ENCODE measurements around the gene EEF2K. TPM values are rescaled to one million over a fixed set of nuclear protein-coding genes. Genes with fewer than 3 reads are reported as not detected.

Gene EEF2K
- total RNA-seq, 2 experiments from 2014 or later, result 23.9 to 28.3 TPM

GRCh38 chr16:22318690-22319358 is 112.7 kb downstream of the EEF2K start:
- intact Hi-C loops (cut with DNase I, micrococcal nuclease), result loop anchor here in 1 of 2 experiments (5.0 to 10.0 kb wide), 2 partner anchors 98 to 1164 kb away; partner anchors contain the start of genes DNAH3 and LDAF1

DNA sequence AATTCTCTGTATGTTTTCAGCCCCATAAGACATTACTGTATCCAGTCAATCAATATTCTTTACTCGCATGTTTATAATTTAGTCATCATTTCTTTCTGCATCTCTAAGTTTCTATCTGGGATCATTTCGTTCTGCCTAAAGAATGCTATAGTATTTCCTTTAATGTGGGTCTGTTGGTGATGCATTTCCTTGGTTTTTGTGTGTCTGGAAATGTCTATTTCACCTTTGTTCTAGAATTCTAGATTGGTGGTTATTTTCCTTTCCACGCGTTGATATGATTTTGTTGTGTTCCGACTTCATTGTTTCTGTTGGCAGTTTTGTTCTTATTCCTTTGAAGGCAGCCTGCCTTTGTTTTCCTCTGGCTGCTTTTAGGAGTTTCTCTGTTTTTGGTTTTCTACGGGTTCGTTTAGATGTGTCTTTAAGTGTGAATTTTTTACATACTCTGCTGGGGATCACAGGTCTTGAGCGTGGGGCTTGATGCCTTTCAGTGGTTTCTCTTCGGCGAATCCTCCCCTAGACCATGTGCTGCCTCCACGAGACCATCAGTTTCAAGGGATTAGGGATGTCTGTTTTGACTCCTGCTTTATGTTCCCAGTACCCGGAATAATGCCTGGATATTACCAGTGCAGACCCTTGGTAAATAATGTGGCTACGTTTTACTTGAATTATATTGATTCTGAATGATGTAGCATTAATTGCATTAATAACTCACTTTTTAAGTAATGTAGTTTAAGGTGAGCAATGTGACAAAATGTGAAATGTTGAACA is 114.7 kb downstream of the EEF2K start:
- CTCF ChIA-PET, result interaction anchor here (0.6 to 3.4 kb wide), 7 partner anchors 9 to 66 kb away, joined by 3 to 9 read pairs (median 5); no protein-coding TSS in a partner anchor
- intact Hi-C loops (cut with DNase I, micrococcal nuclease), result loop anchor here (1.0 to 10.0 kb wide), 3 partner anchors 52 to 354 kb away; partner anchors contain the start of gene CDR2 (in 2 of the 2)

More at GRCh38 chr16:22318690-22319358, 112.7 kb downstream of the EEF2K start:
- DNase-seq (peak; percentile 78), ATAC-seq (no peak)
- ChIA-PET CTCF (interaction anchor here (0.6 to 3.4 kb wide), 7 partner anchors 11 to 1161 kb away, joined by 3 to 9 read pairs (median 5); no protein-coding TSS in a partner anchor), POLR2A (no interaction called here)
- Mint-ChIP-seq H3K27ac (no peak overlapping the region), H3K9me3 (ENCODE audit: low read depth) (no peaks in the 10 kb centered on the region), H3K4me1 (peaks cover 4% of the 10 kb centered on the region), H3K36me3 (ENCODE audit: low read depth) (peaks cover 38% of the 10 kb centered on the region), H3K4me3 (no peak overlapping the region), H3K27me3 (no peaks in the 10 kb centered on the region)

DNA sequence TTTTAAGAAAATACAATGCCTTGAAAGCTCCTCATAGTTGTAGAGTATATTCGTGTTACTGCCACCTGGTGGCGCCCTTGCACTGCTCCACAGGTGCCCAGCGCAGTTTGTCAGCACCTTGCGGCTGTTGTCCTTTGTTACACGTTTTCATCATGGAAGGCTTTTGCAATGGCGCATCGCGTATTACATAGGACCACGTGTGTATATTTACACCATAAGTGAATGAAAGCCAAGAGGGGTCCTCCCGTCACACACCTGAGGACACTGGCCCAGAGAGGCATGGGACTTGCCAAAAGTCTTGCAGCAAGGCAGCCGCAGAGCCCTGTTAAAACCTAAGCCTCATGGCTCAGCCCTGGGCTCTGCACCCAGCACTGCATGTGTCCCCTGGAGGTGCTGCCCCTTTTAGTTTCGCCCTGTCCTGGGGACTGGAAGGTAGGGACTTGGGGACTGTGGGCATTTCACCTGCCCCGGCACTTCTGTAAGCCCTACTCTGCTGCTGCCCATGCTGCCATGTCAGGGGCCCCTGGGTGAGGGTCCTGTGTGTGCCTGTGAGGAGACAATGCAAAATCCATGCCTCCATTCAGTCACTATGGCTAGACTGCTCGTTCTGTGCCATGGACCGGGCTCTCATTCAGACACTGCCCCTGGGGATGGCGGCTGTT is 115.4 kb downstream of the EEF2K start:
- DNase-seq, result peak; percentile 86
- Mint-ChIP-seq H3K4me1 (peaks cover 4% of the 10 kb centered on the region), H3K27ac (peak overlapping the region; percentile 60), H3K9me3 (ENCODE audit: low read depth) (no peaks in the 10 kb centered on the region), H3K4me3 (no peak overlapping the region), H3K36me3 (ENCODE audit: low read depth) (peaks cover 35% of the 10 kb centered on the region), H3K27me3 (no peaks in the 10 kb centered on the region)
- ChIA-PET CTCF (interaction anchor here (0.6 to 3.4 kb wide), 6 partner anchors 8 to 66 kb away, joined by 3 to 9 read pairs (median 6); no protein-coding TSS in a partner anchor), POLR2A (interaction anchor here (0.6 kb wide), 1 partner anchor 94 kb away, joined by 3 read pairs; no protein-coding TSS in a partner anchor)
- intact Hi-C loops (cut with DNase I, micrococcal nuclease), result loop anchor here (1.0 to 10.0 kb wide), 3 partner anchors 51 to 353 kb away; partner anchors contain the start of gene CDR2 (in 2 of the 2)
- peak; percentile 89 for ATAC-seq

More for the DNA sequence above, 114.7 kb downstream of the EEF2K start:
- DNase-seq (no peak), ATAC-seq (no peak)
- peaks cover 4% of the 10 kb centered on the region for H3K4me1 Mint-ChIP-seq
- no peaks in the 10 kb centered on the region for H3K27me3 Mint-ChIP-seq
- peak overlapping the region; percentile 60 for H3K27ac Mint-ChIP-seq
- H3K9me3 Mint-ChIP-seq (ENCODE audit: low read depth), result no peaks in the 10 kb centered on the region
- peaks cover 36% of the 10 kb centered on the region for H3K36me3 Mint-ChIP-seq (ENCODE audit: low read depth)
- H3K4me3 Mint-ChIP-seq, result no peak overlapping the region
- POLR2A ChIA-PET, result interaction anchor here (0.6 kb wide), 1 partner anchor 95 kb away, joined by 3 read pairs; no protein-coding TSS in a partner anchor

DNA sequence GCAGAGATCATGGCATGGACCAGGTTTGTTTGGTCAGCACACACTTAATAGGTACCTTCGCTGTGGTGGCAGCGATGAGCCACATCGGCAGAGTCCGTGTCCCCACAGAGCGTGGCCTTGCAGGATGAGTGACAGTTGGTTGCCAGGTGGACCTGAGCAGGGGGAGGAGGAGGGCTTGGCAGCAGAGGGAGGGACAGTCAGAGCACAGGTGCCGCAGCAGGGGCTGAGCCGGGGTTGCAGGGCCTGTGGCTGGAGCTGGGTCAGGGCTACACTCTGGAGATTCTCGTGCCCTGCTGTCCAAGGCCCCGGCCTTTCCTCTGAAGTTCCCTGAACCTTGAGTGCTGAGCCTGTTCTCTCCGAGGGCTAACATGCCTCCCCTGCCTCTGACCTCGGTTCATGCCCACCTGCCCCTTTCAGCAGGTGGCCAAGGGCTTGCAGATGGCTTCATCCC is 116.0 kb downstream of the EEF2K start:
- Mint-ChIP-seq H3K27me3 (no peaks in the 10 kb centered on the region), H3K27ac (no peak overlapping the region), H3K4me3 (no peak overlapping the region), H3K36me3 (ENCODE audit: low read depth) (peaks cover 41% of the 10 kb centered on the region), H3K9me3 (ENCODE audit: low read depth) (no peaks in the 10 kb centered on the region), H3K4me1 (peaks cover 4% of the 10 kb centered on the region)
- DNase-seq (no peak), ATAC-seq (no peak)
- intact Hi-C loops (cut with DNase I, micrococcal nuclease), result loop anchor here (5.0 to 10.0 kb wide), 2 partner anchors 50 to 353 kb away; partner anchors contain the start of gene CDR2 (in 1 of the 2)
- ChIA-PET CTCF (no interaction called here), POLR2A (no interaction called here)

DNA sequence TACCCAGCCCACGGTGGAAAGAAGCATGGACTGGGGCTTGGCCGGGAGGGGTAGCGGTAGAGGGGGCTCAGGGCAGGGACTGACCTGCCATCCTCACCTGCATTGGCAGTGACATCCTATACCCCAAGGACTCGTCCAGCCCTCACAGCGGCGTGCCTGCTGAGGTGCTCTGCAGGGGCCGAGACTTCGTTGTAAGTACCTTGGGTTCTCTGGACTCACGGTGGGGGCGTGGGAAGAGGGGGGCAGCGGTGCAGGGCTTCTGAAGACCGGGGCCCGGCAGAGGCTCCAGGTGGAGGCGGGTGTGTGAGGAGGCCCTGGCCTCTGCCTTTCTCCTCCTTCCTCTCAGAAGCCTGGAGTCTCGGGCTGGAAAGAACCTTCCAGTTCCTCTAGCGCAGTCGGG is 116.7 kb downstream of the EEF2K start:
- intact Hi-C loops (cut with DNase I, micrococcal nuclease), result loop anchor here (5.0 to 10.0 kb wide), 2 partner anchors 50 to 352 kb away; partner anchors contain the start of gene CDR2 (in 1 of the 2)
- ATAC-seq, result no peak
- peaks cover 4% of the 10 kb centered on the region for H3K4me1 Mint-ChIP-seq
- ChIA-PET CTCF (no interaction called here), POLR2A (no interaction called here)
- DNase-seq, result no peak
- H3K4me3 Mint-ChIP-seq, result no peak overlapping the region
- H3K9me3 Mint-ChIP-seq (ENCODE audit: low read depth), result no peaks in the 10 kb centered on the region
- H3K27me3 Mint-ChIP-seq, result no peaks in the 10 kb centered on the region
- H3K36me3 Mint-ChIP-seq (ENCODE audit: low read depth), result peaks cover 37% of the 10 kb centered on the region
- no peak overlapping the region for H3K27ac Mint-ChIP-seq

- H3K27me3 Mint-ChIP-seq, result no peaks in the 10 kb centered on the region
- no peak for ATAC-seq
- H3K27ac Mint-ChIP-seq, result no peak overlapping the region
- CTCF ChIA-PET, result no interaction called here
- POLR2A ChIA-PET, result no interaction called here
- peaks cover 37% of the 10 kb centered on the region for H3K36me3 Mint-ChIP-seq (ENCODE audit: low read depth)
- peaks cover 4% of the 10 kb centered on the region for H3K4me1 Mint-ChIP-seq
- H3K9me3 Mint-ChIP-seq (ENCODE audit: low read depth), result no peaks in the 10 kb centered on the region
- H3K4me3 Mint-ChIP-seq, result no peak overlapping the region
- no peak for DNase-seq
- intact Hi-C loops (cut with DNase I, micrococcal nuclease), result loop anchor here (5.0 to 10.0 kb wide), 2 partner anchors 49 to 351 kb away; partner anchors contain the start of gene CDR2 (in 1 of the 2)
Measured at GRCh38 chr16:22323173-22323958, 117.3 kb downstream of the EEF2K start.

DNA sequence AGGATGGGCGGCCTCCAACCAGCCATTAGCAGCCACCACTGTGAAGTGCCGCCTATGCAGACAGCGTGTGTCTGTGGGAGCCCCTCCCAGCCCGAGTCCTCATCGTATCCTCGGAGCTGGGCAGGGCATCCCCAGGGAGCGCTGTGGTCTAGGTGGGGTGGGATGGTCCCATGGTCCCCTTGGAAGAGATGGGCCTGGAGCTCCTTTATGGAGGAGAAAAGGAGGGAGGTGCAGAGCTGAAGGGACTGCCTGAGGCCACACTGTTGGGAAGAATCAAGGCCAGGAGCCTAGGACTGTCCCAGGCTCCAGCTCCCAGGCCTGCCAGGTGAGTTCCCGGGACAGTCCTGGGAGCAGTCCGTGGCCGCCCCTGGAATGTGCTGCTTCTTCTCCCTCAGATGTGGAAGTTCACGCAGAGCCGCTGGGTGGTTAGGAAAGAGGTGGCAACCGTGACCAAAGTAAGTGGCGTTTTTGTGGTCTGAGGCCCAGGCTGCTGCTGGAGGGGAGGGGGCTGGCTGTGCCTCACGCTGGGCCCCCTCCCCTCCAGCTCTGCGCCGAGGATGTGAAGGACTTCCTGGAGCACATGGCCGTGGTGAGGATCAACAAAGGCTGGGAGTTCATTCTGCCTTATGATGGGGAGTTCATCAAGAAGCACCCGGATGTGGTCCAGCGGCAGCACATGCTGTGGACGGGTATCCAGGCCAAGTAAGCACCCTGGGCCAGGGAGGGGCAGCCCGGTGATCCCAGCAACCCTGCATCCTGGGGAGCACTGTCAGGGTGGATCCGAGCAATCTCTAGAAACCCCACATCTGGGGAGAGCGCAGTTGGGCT is 118.1 kb downstream of the EEF2K start:
- H3K4me1 Mint-ChIP-seq, result peaks cover 4% of the 10 kb centered on the region
- DNase-seq, result no peak
- no peaks in the 10 kb centered on the region for H3K9me3 Mint-ChIP-seq (ENCODE audit: low read depth)
- intact Hi-C loops (cut with DNase I, micrococcal nuclease), result loop anchor here (5.0 to 10.0 kb wide), 2 partner anchors 48 to 351 kb away; partner anchors contain the start of gene CDR2 (in 1 of the 2)
- ChIA-PET POLR2A (no interaction called here), CTCF (interaction anchor here (0.6 kb wide), 1 partner anchor 1137 kb away, joined by 3 read pairs; no protein-coding TSS in a partner anchor)
- H3K4me3 Mint-ChIP-seq, result no peak overlapping the region
- no peaks in the 10 kb centered on the region for H3K27me3 Mint-ChIP-seq
- H3K27ac Mint-ChIP-seq, result no peak overlapping the region
- H3K36me3 Mint-ChIP-seq (ENCODE audit: low read depth), result peaks cover 40% of the 10 kb centered on the region
- no peak for ATAC-seq

DNA sequence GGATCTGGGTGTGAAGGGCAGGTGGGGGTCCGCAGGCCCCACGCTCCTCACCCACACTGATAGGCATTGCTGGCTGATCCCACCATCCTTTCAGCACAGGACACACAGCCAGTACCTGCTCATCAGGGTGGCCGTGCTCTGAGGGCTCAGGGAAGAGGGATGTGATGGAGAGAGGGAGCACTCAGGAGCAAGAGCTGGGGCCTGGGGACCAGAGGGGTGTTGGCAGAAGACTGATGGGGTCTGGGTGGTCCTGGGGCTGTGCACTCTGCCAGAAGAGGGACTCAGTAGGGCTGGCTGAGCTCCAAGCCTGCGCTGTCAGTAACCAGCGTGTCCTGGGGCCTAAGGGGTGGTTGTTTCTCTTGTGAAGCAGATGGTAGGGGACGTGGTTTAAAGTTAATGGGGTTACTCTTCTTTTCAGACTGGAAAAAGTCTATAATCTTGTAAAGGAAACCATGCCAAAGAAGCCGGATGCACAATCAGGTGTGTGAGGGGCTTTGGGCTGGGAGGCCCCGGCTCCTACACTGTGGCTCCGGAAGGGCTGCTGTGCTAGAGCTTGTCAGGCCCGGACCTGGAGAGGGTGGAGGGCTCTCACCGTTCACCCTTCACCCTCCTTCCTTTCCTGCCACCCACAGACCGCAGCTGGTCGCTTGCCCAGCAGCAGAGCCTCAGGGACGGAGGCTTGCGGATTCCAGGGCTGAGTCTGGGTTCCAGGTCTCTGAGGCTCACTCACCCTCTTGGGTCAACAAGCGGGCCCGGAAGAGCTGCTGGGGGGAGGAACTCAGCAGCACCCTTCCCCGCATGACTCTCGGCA is 118.9 kb downstream of the EEF2K start:
- no peak for DNase-seq
- H3K4me1 Mint-ChIP-seq, result peaks cover 4% of the 10 kb centered on the region
- no peak overlapping the region for H3K4me3 Mint-ChIP-seq
- ChIA-PET POLR2A (interaction anchor here (0.6 kb wide), 1 partner anchor 43 kb away, joined by 3 read pairs; no protein-coding TSS in a partner anchor), CTCF (interaction anchor here (0.6 kb wide), 1 partner anchor 1138 kb away, joined by 3 read pairs; no protein-coding TSS in a partner anchor)
- intact Hi-C loops (cut with DNase I, micrococcal nuclease), result loop anchor here (5.0 to 10.0 kb wide), 2 partner anchors 47 to 350 kb away; partner anchors contain the start of gene CDR2 (in 1 of the 2)
- H3K36me3 Mint-ChIP-seq (ENCODE audit: low read depth), result peaks cover 41% of the 10 kb centered on the region
- no peaks in the 10 kb centered on the region for H3K27me3 Mint-ChIP-seq
- H3K27ac Mint-ChIP-seq, result no peak overlapping the region
- ATAC-seq, result no peak
- H3K9me3 Mint-ChIP-seq (ENCODE audit: low read depth), result no peaks in the 10 kb centered on the region

Measured in activated CD4-positive, alpha-beta T cell treated with anti-CD3 and anti-CD28 coated beads for 36 hours (primary cell).